Occipital lobe (tissue), 2 donors: ENCODE measurements around the gene ALOX5. TPM values are rescaled to one million over a fixed set of nuclear protein-coding genes. Genes with fewer than 3 reads are reported as not detected.
"Not testable (repeated sequence)": the region's sequence is repeated elsewhere in the genome, so short reads cannot be mapped to it uniquely, and the experiment has no call there.

Source experiments
- DNase-seq: peaks from one replicate; lab custom pipeline; 2025; lab: John Stamatoyannopoulos, UW
- total RNA-seq: library from RNA; depleted of rRNA; stranded (reverse); fragments of >200 nt; gene quantifications from one replicate; pipeline ENCODE4 v1.2.3, GENCODE V29; 2014

Gene ALOX5
- total RNA-seq, 1 donor from 2014 or later = 0.62 TPM

GRCh38 chr10:45464958-45465567, 91.0 kb downstream of the ALOX5 start:
- DNase-seq = peak; percentile 48

GRCh38 chr10:45466784-45467183, 92.8 kb downstream of the ALOX5 start:
- no peak for DNase-seq

GRCh38 chr10:45468079-45468478, 94.1 kb downstream of the ALOX5 start:
- DNase-seq = no peak

GRCh38 chr10:45470098-45471012, 96.3 kb downstream of the ALOX5 start:
- no peak for DNase-seq

- DNase-seq = no peak
These were observed 97.0 kb downstream of the ALOX5 start for GRCh38 chr10:45471059-45471458.

- no peak for DNase-seq
These were observed 97.7 kb downstream of the ALOX5 start for GRCh38 chr10:45471531-45472310.

GRCh38 chr10:45473126-45473525, 99.1 kb downstream of the ALOX5 start:
- DNase-seq = no peak

GRCh38 chr10:45476559-45476958, 102.5 kb downstream of the ALOX5 start:
- DNase-seq = no peak

- no peak for DNase-seq
These were observed 106.3 kb downstream of the ALOX5 start for GRCh38 chr10:45480294-45480693.

GRCh38 chr10:45481100-45481499, 107.1 kb downstream of the ALOX5 start:
- not testable (repeated sequence) for DNase-seq

- DNase-seq = no peak
These were observed 109.0 kb downstream of the ALOX5 start for GRCh38 chr10:45483002-45483401.

- no peak for DNase-seq
These were observed 113.7 kb downstream of the ALOX5 start for GRCh38 chr10:45487735-45488134.

- DNase-seq = no peak
These were observed 114.3 kb downstream of the ALOX5 start for GRCh38 chr10:45488365-45488764.

GRCh38 chr10:45490277-45490676, 116.3 kb downstream of the ALOX5 start:
- DNase-seq = no peak

- no peak for DNase-seq
These were observed 117.0 kb downstream of the ALOX5 start for GRCh38 chr10:45491061-45491460.

Other genes starting within 250 kb of the ALOX5 start
- not detected for gene OR13A1, start 58.6 kb upstream of the ALOX5 start, total RNA-seq